Stimulated activated CD8-positive, alpha-beta memory T cell treated with anti-CD3 and anti-CD28 coated beads, Interleukin-15, amount 100 ng/mL, for 4 hours (primary cell): ENCODE results near the gene ZBP1.
A peak's percentile ranks its signal among the peaks of the same experiment; 100 is the strongest.
"Not testable (repeated sequence)": the region's sequence is repeated elsewhere in the genome, so short reads cannot be mapped to it uniquely, and the experiment has no call there.

Experiments used
- DNase-seq, 2 donors: peaks; one replicate each; pipeline ENCODE4 v3.0.0-alpha.2; 2020; ENCODE audit warnings: low read depth in 2 of 2

The ZBP1 gene

DNA sequence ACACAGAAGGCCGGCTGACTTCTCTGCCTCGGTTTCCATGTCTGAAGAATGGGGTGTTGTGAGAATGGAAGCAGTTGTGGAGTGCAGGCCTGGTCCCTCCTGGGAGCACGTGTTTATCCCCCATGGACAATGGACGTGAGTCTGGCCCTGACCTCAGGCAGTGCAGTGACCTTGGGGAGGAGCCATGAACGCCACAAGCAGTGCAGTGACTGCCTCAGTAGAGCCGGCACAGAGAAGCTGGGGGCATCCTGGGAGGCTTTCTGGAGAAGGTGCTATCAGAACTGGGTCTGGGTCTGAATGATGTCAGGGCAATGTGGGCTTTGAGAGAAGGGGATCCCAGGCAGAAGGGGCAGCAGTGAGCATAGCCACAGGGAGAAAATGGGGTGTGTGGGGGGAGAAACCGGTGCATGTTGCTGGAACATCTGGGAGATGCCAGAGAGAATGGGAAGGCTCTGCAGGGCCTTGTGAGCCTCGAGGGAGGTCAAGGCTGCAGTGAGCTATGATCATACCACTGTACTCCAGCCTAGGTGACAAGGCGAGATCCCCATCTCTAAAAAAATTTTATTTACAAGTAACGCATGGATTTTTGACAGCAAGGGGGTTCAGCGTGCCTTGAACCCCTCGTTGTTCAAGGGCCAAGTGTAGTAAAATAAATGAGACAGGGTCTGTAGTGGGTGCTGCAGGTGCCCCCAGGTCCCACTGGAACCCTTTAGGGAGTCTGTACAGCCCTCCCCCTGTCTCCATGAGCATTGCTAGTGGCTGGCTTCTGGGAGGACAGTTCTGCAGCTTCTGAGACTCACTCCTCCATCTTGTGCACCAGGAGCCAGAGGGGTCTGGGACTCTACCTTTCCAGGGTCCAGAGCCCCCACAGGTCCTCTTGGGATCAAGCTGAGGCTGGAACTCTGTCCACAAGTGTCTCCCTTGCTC lies 27.0 kb upstream of the ZBP1 start:
- no peak for DNase-seq

DNA sequence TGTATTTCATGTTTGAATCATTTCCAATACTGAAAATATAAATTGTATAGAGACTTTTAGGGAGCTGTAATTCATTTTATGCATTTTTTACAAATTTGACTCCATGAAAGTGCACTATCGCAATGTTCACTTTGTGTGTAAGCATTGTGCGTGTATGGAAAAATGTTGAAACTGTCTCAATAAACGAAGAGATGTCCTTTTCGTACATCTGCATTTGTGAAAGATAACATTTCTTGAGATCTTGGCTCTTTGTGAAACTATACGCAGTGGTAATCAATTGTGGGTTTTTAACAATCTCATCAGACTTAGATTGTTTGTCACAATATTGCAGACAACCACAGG lies 18.6 kb upstream of the ZBP1 start:
- DNase-seq: no peak

DNA sequence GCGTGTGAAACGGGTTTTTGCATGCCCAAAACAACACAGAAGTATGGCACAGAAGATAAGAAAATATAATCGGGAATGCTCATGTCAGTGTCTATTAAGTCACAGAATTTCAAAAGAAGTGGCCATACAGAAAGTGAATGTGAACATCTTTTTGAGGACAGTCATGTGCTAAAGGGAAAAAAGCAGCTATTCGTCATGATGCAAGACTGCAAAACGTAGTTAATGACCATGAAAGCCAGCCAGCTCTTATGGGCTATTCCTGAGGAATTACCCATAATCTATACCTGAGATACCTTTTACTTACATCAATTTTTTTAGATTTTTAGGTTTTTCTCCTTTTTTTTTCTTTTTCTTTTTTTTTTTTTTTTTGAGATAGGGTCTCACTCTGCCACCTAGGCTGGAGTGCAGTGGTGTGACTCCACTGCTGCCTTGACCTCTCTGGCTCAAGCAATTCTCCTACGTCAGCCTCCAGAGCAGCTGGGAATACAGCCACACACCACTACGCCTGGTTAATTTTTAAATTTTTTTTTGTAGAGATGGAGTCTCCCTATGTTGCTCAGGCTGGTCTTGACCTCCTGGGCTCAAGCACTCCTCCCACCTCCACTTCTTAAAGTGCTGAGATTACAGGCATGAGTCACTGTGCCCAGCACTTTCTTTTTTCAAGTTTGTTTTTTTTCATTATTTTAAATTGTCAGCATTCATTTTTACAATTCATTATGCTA lies 18.1 kb upstream of the ZBP1 start:
- no peak for DNase-seq

DNA sequence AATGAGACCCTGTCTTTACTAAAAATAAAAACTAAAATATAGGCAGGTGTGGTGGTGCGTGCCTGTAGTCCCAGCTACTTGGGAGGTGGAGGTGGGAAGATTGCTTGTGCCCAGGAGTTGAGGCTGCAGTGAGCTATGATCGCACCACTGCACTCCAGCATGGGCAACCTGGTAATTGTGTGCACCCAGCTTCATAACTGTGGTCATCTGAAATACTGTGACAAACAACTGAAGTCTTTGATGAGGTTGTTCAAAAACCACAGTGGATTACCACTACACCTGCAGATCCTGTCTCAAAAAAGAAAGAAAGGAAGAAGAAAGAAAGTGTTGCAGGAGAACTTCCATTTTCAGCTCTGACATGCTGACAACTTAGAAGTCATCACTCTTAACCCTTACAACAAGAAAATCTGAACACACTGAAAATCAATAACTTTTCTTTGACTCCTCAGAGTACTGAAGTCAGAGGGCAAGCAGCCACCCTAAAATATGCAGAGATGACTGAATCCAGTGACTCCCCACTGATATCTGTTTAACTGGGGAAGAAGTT lies 13.8 kb upstream of the ZBP1 start:
- no peak for DNase-seq

DNA sequence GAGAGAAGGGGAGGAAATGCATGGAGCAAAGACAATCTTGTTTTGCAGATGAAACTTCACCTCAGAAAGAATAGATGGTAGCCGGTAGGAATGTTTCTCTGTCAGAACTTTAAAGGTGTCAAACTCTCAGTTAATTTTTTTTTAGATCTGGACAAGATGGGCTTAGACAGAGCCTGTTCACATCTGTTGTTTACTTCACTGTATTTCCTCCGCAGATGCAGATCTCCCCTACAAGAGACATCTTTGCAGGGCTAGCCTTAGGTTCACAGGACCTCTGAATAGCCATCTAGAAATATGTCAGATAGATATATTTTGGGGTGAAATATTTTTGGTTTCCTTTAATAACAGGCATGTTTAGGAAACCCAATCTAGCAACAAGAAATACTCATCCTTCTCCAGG lies 12.1 kb upstream of the ZBP1 start:
- no peak for DNase-seq

DNA sequence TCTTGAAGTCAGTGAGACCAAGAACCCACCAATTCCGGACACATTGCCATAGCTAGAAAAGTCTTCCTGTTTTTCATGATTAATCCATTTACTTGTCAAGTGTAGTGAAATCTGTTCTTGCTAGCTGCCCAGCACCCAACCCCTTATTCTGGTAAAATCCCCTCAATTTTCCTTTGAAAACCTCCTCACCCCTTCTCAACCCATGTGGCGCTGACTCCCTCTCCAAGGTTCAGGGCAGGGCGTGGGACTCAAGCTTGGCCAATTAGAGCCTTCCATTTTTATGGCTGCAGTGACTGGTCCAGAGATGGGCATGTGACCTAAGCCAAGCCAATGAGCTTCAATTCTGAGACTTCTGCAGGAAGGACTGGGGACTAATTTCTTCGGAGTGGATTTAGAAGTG lies 9.8 kb upstream of the ZBP1 start:
- peak in 1 of 2 donors; percentile 29 for DNase-seq

DNA sequence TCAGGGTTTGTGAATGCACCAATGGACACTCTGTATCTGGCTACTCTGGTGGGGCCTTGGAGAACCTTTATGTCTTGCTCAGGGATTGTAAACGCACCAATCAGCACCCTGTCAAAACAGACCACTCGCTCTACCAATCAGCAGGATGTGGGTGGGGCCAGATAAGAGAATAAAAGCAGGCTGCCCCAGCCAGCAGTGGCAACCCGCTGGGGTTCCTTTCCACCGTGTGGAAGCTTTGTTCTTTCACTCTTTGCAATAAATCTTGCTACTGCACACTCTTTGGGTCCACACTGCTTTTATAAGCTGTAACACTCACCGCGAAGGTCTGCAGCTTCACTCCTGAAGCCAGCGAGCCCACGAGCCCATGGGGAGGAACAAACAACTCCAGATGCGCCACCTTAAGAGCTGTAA lies 9.3 kb upstream of the ZBP1 start:
- not testable (repeated sequence) for DNase-seq

DNA sequence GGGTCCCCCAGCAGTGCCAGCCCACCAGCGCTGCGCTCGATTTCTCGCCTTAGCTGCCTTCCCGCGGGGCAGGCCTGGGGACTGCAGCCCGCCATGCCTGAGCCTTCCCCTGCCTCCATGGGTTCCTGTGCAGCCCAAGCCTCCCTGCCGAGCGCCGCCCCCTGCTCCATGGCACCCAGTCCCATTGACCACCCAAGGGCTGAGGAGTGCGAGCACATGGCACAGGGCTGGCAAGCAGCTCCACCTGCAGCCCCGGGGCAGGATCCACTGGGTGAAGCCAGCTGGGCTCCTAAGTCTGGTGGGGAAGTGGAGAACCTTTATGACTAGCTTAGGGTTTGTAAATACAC lies 8.7 kb upstream of the ZBP1 start:
- not testable (repeated sequence) for DNase-seq

DNA sequence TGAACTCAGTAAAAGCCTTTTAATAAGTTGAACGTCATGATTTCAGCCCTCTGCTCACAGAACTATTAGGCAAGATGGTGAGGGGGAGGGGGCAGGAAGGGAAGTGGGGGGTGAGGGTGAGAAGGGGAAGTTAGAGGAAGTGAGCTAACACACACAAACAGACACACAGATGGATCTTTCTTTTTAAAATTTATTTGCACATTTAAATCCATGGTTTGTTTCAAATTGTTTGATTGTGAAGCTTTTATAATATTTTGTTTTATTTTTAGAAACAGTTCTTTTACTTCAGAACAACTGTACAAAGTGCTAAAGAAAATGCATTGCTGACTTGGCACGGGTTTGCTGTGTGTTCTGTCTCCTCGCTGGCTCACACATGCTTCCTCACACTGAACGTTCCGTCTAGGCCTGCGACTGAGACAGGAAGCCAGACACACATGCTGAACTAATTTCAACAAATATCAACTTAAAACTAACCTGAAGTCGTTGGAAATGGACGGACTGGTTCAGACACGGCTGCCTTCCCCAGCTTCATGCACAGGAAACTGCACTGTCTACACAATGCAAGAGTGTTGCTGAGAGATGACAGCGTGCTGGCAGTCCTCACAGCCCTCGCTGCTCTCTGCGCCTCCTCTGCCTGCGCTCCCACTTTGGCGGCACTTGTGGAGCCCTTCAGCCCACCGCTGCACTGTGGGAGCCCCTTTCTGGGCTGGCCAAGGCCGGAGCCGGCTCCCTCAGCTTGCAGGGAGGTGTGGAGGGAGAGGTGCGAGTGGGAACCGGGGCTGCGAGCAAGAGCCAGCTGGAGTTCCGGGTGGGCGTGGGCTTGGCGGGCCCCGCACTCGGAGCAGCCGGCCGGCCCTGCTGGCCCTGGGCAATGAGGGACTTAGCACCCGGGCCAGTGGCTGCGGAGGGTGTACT lies 8.1 kb upstream of the ZBP1 start:
- no peak for DNase-seq

DNA sequence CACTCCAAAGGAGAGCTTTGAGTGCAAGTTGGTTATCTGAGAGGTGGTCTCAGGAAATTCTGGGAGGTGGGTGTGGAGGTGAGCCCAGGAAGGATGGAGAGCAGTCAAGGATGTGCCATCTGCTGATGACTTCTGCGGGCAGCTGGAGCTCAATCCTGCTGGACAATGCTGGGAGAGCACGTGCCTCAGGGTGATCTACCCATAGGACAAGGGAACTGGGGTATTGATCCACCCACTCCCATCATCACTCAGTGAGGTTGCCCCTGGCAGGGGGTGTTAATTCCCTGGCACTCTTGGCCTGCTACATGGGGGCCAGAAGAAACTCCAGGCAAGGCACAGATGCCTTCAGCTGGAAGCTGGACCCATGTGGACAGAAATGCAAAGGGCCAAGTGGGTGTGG lies 7.1 kb upstream of the ZBP1 start:
- DNase-seq: no peak

DNA sequence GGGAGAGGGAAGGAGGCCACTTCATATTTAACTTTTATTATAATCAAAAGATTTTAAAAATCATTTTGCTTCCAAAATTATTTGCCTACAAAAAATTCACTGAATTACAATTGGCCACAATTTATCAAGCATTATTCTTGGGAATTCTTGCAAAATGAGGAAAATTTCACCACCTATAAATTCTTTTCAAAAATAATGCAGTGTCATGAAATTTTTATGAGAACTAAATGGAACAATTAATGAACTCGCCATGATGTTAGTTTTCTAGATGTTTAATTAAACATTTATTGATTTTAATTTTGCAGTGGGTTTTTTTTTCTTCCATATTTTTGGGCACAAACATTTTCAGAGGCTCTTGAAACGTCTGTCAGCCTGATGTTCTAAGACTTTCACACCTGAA lies 5.8 kb upstream of the ZBP1 start:
- DNase-seq: no peak

DNA sequence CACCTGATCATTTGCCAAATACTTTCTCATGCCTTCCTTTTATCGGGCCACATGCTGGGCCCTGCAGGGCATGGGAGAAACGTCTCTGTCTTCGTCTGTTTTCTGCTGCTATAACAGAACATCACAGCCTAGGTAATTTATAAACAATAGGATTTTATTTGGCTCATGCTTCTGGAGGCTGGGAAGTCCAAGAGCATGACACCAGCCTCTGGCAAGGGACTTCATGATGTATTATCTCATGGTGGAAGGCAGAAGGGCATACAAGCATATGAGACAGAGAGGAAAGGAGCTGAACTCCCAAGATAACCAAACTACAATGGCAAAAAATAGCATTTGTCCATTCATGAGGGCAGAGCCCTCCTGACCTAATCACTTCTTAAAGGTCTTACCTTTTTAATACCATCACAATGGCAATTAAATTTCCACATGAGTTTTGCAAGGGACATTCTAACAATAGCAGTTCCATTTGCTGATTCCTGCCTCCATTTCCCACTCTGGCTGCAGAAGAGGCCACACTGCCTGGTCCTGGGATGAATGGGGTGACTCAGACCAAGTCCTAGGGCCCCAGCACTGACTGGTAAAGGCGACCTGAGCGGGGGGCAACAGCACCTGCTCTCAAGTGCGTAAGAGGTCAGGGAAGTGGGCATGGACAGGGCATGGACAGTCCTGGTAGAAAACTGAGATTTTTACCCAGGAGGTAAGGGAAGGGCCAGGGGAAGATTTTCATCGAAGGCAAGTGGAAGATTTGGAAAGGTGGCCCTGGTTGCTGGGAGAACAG lies 5.1 kb upstream of the ZBP1 start:
- no peak for DNase-seq

DNA sequence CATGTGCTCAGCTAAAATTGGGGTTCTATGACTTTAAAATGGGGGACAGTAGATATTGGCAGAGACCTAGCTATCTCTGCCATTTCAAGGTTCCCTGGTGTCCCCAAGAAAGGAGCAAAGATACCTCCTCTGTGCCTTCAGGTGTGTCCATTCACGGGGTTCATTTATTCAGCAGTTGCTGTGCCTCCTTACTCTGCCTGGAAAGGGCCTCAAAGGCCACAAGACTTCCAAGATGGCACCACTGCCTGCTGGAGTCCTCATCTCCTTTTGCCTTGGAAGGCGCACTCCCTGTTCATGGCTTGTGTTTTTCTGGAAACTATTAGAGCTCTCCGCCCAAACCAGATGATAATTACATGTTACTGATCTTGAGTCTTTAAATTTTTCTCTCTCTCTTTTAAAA lies 3.9 kb upstream of the ZBP1 start:
- no peak for DNase-seq

DNA sequence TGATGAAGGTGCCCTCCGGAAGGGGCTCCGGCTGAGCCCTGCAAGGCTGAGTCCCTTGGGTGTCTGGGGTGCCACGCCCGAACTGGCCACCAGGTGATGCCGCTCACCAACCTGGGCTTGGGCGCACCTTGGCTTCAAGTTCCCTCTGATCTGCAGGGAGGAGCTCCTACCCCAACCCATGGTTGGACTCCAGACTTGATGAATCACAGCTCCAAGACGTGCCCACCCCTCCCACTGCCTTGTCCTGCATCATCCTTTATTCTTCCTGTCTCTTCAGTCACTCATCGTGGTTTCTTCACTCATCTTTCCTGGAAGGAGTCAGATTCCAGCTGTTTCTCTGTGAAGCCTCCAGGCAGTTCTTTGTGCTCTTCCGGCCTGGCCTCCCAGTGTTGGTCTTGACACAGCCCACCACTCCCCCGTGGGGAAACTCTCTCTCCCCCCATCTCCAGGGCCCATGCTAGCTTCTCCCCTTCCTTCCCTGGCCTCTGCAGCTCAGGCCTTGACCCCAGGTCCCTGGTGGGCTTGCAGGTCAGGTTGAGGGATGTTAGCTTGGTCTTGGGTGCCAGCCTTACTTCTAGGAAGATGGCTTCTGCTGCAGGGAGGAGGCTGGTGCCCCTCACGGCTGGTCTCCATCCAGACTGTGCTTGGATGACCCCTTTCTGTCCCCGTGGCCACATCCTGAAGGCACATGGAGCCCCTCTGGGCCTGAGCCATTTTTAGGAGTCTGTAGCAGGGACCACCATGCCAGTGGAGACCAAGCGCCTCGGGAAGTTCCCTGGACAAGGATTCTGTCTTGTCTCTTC lies 2.6 kb upstream of the ZBP1 start:
- peak in 1 of 2 donors; percentile 32 for DNase-seq

DNA sequence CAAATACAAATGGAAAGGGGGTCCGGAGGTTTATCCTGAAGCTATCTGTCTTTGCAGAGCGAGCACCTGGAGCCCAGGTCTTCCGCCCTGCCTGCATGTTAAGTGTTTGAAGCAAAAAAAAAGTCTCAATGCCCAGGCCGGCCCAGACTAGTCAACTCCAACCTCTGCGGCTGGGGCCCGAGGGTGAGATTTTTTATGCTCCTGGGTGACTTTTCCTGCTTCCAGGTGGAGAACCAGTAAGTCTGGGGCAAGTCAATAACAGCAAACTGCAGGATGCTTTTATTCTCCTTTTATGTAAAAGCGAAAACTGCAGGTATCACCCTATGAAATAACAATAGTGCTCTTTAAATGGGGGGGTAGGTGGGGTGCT lies 2.0 kb upstream of the ZBP1 start:
- DNase-seq: no peak

DNA sequence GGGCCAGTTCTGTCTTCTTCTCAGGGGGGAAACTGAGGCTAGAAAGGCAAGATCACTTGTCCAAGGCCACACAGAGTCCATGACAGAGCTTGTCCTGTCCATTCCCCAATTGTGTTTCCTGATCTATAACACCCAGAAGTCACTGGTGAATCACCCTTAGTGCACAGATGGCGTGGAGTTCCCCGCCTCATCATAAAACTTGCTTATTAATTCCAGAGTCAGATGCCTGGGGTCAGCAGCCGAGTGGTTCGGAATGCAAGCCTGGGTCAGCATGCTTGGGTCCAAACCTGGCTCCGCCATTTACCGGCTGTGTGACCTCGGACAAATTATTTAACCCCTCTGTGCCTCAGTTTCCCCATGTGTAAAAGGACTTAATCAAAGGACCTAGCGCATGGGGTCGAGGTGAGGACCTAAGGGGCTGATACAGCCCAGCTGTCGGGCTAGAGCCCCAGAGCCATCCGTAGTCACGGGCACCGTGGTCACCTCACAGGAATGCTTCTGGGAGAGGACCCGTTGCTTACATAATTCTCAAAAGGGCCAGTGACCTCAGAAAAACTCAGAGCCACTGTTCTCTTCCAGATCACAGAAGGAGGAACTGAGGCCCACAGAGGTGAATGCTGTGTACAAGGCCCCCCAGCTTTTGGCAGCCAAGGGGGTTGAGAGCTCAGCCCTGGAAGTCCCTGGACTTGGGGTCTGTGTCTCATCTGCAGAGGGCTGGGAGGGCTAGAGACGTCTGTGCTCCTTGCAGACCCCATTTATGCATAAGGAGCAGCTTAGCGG lies 1.4 kb upstream of the ZBP1 start:
- no peak for DNase-seq

DNA sequence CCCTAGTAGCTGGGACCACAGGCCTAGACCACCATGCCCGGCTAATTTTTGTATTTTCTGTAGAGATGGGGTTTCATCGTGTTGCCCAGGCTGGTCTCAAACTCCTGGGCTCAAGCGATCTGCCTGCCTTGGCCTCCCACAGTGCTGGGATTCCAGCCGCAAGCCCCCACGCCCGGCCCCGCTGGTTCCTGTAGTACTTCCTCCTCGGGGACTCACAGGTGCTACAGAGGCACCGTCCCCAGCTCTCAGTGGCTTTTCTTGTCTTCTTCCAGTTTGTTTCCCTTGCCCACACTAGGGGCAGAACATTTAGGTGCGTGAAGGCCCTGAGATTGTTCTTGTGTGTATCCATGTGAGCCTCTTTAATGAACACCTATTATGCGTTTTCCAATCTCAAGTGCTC lies 773 bp upstream of the ZBP1 start:
- DNase-seq: no peak

DNA sequence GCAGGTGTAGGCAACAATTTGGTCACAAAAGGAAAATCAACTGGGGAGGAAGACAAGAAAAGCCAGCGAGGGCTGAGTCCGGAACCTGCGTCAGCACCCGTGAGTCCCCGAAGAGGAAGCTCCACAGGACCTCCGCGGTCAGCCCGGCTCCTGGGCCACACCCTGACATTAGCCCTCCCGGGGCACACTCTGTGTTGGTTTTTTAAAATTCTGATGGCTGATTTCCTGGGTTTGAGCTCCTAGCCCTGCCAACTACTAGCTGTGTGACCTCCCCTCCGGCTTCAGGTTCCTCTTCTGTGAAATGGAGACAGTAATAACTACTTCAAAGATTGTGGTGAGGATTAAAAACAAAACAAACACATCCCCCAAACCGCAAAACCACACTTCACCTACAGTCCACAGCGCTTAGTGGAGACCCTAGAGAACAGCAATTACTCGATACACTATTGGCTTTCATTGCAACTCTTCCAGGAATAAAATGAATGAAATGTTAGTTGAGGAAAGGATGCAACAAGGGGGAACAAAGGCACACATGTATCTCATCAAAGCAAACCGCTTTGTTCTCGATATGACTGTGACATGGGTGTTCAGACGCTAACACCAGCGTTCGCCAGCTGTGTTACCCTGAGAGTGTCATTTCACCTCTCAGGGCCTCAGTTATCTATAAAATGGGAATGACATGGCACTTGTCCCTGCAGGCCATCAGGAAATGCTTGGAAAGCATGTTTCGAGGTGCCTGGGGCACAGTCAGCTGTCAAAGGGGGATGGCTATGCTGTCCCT lies 985 bp downstream of the ZBP1 start:
- DNase-seq: no peak

DNA sequence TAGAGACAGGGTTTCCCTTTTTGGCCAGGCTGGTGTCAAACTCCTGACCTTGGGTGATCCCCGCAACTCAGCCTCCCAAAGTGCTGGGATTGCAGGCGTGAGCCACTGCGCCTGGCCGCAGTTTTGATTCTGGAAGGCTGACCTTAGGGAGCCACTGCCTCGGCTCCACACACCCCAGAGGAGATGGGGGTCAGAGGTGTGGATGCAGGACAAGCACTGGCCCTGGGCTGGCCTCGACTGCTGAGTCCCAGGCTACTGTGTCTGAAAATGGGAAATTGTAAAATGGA lies 1.5 kb downstream of the ZBP1 start:
- DNase-seq: no peak
